Neural cell (in vitro differentiated cells): Measurements from ENCODE around the gene JHY.

Experiments
- CTCF ChIP-seq: fragments of 450-650 bp; IDR thresholded peaks from 2 replicates; pipeline ENCODE4 v1.5.1; 2014; ENCODE audit warnings: antibody characterized with exemption, mild to moderate bottlenecking, moderate library complexity; ENCODE audit not compliant: poor library complexity, severe bottlenecking
- POLR2AphosphoS5 ChIP-seq: IDR thresholded peaks from 2 replicates; pipeline ENCODE4 v1.6.1; 2012

- TF ChIP-seq CTCF: no peak
- TF ChIP-seq POLR2AphosphoS5: no peak
These were observed 113.0 kb downstream of the JHY start for GRCh38 chr11:122995526-122995925.
